GM12878 (cell line): ENCODE data around the gene MPPED1. TPM values are rescaled to one million over a fixed set of nuclear protein-coding genes. Genes with fewer than 3 reads are reported as not detected.

Experiments
- ATAC-seq: fragments of 200-7000 bp; cut with Tn5 transposase; 3 replicates; pipeline ENCODE4 v1.9.1; 2020; ENCODE audit warnings: mild to moderate bottlenecking, moderate library complexity
- BruUV-seq: library from RNA; stranded (reverse); fragments of 400-500 nt; replicated peaks from 2 replicates; lab custom pipeline; 2021; lab: Mats Ljungman, UMichigan
- CTCF ChIA-PET: fragments of 300-600 bp; sonication (Branson Sonifier 250); formaldehyde crosslinking; extraction: SDS; loops from one replicate; lab custom pipeline; 2021; ENCODE audit warnings: inconsistent platforms; lab: Yijun Ruan, JAX
- POLR2A ChIA-PET: fragments of 350-600 bp; formaldehyde crosslinking; extraction: SDS; loops from one replicate; lab custom pipeline; 2021; ENCODE audit warnings: inconsistent platforms; lab: Charles Lee
- RAD21 ChIA-PET: fragments of 300-600 bp; sonication (Branson Sonifier 250); formaldehyde crosslinking; loops from one replicate; lab custom pipeline; 2023; ENCODE audit warnings: antibody characterized with exemption; ENCODE audit not compliant: unreplicated experiment; lab: Charles Lee
- SMC1A ChIA-PET: fragments of 300-600 bp; sonication (Branson Sonifier 250); formaldehyde crosslinking; loops from one replicate; lab custom pipeline; 2023; ENCODE audit not compliant: unreplicated experiment, uncharacterized antibody; lab: Charles Lee
- DNase-seq: peaks from one replicate; pipeline ENCODE4 v3.0.0-alpha.2; 2011; ENCODE audit warnings: low read depth, low spot score
- FAIRE-seq: peaks from 3 replicates; lab custom pipeline; 2011; peaks lifted over from hg19 to GRCh38; lab: Jason Lieb, UNC
- H2AFZ ChIP-seq: 2 replicates; pipeline ENCODE4 v1.6.0; 2011; ENCODE audit warnings: low read depth, low read length, control low read depth; ENCODE audit not compliant: control insufficient read depth
- H3K27ac ChIP-seq: 2 replicates; pipeline ENCODE4 v1.5.1; 2011; ENCODE audit warnings: control low read depth; ENCODE audit not compliant: control insufficient read depth, insufficient read depth
- H3K27me3 ChIP-seq, 2 experiments: replicated peaks in 1 of 2; 2 replicates each; pipeline versions ENCODE4 v1.6.0 to v1.6.1; 2011; ENCODE audit warnings: low read length in 1 of 2; ENCODE audit not compliant: control insufficient read depth in 2 of 2, insufficient read depth in 2 of 2
- H3K36me3 ChIP-seq, 2 experiments: 2 replicates each; pipeline ENCODE4 v1.5.1; 2011; ENCODE audit warnings: low read length in 1 of 2; ENCODE audit not compliant: control insufficient read depth in 2 of 2, insufficient read depth in 2 of 2
- H3K4me1 ChIP-seq: 2 replicates; pipeline ENCODE4 v1.6.1; 2011; ENCODE audit warnings: mild to moderate bottlenecking, low read length, moderate library complexity, mixed read lengths; ENCODE audit not compliant: control insufficient read depth, insufficient read depth
- H3K4me2 ChIP-seq: 2 replicates; pipeline ENCODE4 v1.6.0; 2011; ENCODE audit warnings: control low read depth; ENCODE audit not compliant: control insufficient read depth, insufficient read depth
- H3K4me3 ChIP-seq: fragments of 200-600 bp; sonication (generic); 2 replicates; pipeline ENCODE4 v1.5.1; 2016
- H3K79me2 ChIP-seq: 2 replicates; pipeline ENCODE4 v1.6.0; 2011; ENCODE audit warnings: low read length; ENCODE audit not compliant: control insufficient read depth, insufficient read depth
- H3K9ac ChIP-seq: 2 replicates; pipeline ENCODE4 v1.8.0; 2011; ENCODE audit warnings: low read length, control low read depth, mixed read lengths; ENCODE audit not compliant: control insufficient read depth, insufficient read depth
- H3K9me3 ChIP-seq: replicated peaks from 3 replicates; pipeline ENCODE4 v1.5.1; 2011; ENCODE audit warnings: mild to moderate bottlenecking, low read length; ENCODE audit not compliant: control insufficient read depth, insufficient read depth
- H4K20me1 ChIP-seq: 2 replicates; pipeline ENCODE4 v1.6.0; 2011; ENCODE audit not compliant: control insufficient read depth, insufficient read depth
- CBX5 ChIP-seq: sonication (generic); IDR thresholded peaks from 2 replicates; pipeline ENCODE4 v1.6.1; 2016; ENCODE audit warnings: low read depth, moderate library complexity, mild to moderate bottlenecking, inconsistent platforms
- SUPT20H ChIP-seq: IDR thresholded peaks from 2 replicates; pipeline ENCODE4 v1.6.1; 2011; ENCODE audit warnings: low read depth, mild to moderate bottlenecking, low read length, moderate library complexity, borderline replicate concordance; ENCODE audit not compliant: control insufficient read depth
- TCF12 ChIP-seq: IDR thresholded peaks from 2 replicates; pipeline ENCODE4 v1.6.1; 2011; ENCODE audit warnings: low read depth, mild to moderate bottlenecking, low read length
- TCF3 ChIP-seq: IDR thresholded peaks from 2 replicates; pipeline ENCODE4 v1.6.1; 2012; ENCODE audit warnings: low read depth, mild to moderate bottlenecking, low read length, borderline replicate concordance; ENCODE audit not compliant: insufficient read depth
- WGBS: methylation state at CpG from one replicate; pipeline ENCODE4 v1.1.6; 2016; ENCODE audit warnings: low lambda C conversion rate; ENCODE audit not compliant: insufficient replicate concordance, insufficient coverage; ENCODE audit errors: missing lambda C conversion rate; 5-methylcytosine and 5-hydroxymethylcytosine counted together
- in situ Hi-C: fragments of 300-500 bp; cut with MboI; formaldehyde crosslinking; loops from 9 replicates; pipeline ENCODE4 v1.14.3; 2018; ENCODE audit warnings: mixed read lengths
- intact Hi-C: fragments of 100-400 bp; cut with micrococcal nuclease; formaldehyde crosslinking; loops from one replicate; pipeline ENCODE4 v1.14.2; 2022; ENCODE audit not compliant: unreplicated experiment
- polyA plus RNA-seq, 11 experiments: library from polyadenylated mRNA; depleted of rRNA in 4 of 11; unstranded in 6 of 11; stranded (reverse) in 5 of 11; fragments of >200 nt; fragmentation: Nextera tagmentation in 4 of 11; fragmentation: Illumina TruSeq in 1 of 11; extraction: Ambion mirVana in 4 of 11; extraction: Trizol in 1 of 11; gene quantifications; 1 replicate in 1 of 11; 2 replicates in 10 of 11; pipeline versions ENCODE4 v1.2.1 to v1.2.3, GENCODE V29; 2011 to 2016; ENCODE audit warnings: inconsistent platforms in 2 of 11, missing spikeins in 2 of 11, low read depth in 1 of 11
- total RNA-seq, 4 experiments: library from RNA; depleted of rRNA in 3 of 4; stranded (reverse); fragments of >200 nt in 3 of 4; fragmentation: Illumina TruSeq in 1 of 4; extraction: Trizol in 1 of 4; gene quantifications; 2 replicates each; pipeline versions ENCODE4 v1.2.1 to v1.2.3, GENCODE V29; 2013 to 2021
- TF ChIP-seq, protein P1 (sequence below): IDR thresholded peaks from 2 replicates; pipeline ENCODE4 v1.6.1; 2011; ENCODE audit warnings: mild to moderate bottlenecking, low read depth, low read length, moderate library complexity; ENCODE audit not compliant: insufficient replicate concordance
- TF ChIP-seq, protein P2 (sequence below): fragments of 450-650 bp; IDR thresholded peaks from 2 replicates; pipeline ENCODE4 v1.6.1; 2017; ENCODE audit warnings: mild to moderate bottlenecking

Gene MPPED1
- total and polyA plus RNA-seq, 10 of the 15 experiments (the other 5 are each of a cell fraction or from before 2014, with no cell fraction given), result 0.11 TPM; not detected in 9

GRCh38 chr22:43381693-43382092 is 30.1 kb upstream of the MPPED1 start:
- H2AFZ ChIP-seq, result no peak overlapping the region
- peaks cover 0 to 1% of the 10 kb centered on the region in 2 experiments; a peak in 2 of 4 replicates for H3K27me3 ChIP-seq
- DNase-seq (no peak), FAIRE-seq (peak; percentile 80)
- no peaks in the 10 kb centered on the region for H3K36me3 ChIP-seq
- H3K4me1 ChIP-seq, result peaks cover 24% of the 10 kb centered on the region
- no peak overlapping the region for H3K4me3 ChIP-seq
- H3K4me2 ChIP-seq, result peak overlapping the region; percentile 28
- intact Hi-C loops, result no loop called here
- ChIA-PET POLR2A (no interaction called here), CTCF (interaction anchor here (1.6 to 8.7 kb wide), 2 partner anchors 13 to 106 kb away, joined by 3 to 72 read pairs; no protein-coding TSS in a partner anchor)
- no peak overlapping the region for H3K9ac ChIP-seq
- TF ChIP-seq CBX5 (no peak), TCF3 (0 out of 2 replicates have a peak, but pooled peaks have one; percentile 59), TCF12 (0 out of 2 replicates have a peak, but pooled peaks have one; percentile 24), SUPT20H (no peak)
- TF ChIP-seq, protein P1, sequence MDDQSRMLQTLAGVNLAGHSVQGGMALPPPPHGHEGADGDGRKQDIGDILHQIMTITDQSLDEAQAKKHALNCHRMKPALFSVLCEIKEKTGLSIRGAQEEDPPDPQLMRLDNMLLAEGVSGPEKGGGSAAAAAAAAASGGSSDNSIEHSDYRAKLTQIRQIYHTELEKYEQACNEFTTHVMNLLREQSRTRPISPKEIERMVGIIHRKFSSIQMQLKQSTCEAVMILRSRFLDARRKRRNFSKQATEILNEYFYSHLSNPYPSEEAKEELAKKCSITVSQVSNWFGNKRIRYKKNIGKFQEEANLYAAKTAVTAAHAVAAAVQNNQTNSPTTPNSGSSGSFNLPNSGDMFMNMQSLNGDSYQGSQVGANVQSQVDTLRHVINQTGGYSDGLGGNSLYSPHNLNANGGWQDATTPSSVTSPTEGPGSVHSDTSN, result no peak
- TF ChIP-seq, protein P2, sequence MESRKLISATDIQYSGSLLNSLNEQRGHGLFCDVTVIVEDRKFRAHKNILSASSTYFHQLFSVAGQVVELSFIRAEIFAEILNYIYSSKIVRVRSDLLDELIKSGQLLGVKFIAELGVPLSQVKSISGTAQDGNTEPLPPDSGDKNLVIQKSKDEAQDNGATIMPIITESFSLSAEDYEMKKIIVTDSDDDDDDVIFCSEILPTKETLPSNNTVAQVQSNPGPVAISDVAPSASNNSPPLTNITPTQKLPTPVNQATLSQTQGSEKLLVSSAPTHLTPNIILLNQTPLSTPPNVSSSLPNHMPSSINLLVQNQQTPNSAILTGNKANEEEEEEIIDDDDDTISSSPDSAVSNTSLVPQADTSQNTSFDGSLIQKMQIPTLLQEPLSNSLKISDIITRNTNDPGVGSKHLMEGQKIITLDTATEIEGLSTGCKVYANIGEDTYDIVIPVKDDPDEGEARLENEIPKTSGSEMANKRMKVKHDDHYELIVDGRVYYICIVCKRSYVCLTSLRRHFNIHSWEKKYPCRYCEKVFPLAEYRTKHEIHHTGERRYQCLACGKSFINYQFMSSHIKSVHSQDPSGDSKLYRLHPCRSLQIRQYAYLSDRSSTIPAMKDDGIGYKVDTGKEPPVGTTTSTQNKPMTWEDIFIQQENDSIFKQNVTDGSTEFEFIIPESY, result no peak
- TF ChIP-seq, all 136 proteins: peak for 2
- no peaks in the 10 kb centered on the region for H3K9me3 ChIP-seq
- ChIA-PET RAD21 (interaction anchor here (0.7 to 2.8 kb wide), 2 partner anchors 108 to 109 kb away, joined by 3 to 10 read pairs; no protein-coding TSS in a partner anchor), SMC1A (interaction anchor here (1.2 to 2.6 kb wide), 2 partner anchors 108 to 112 kb away, joined by 3 to 9 read pairs; no protein-coding TSS in a partner anchor)
- no peaks in the 10 kb centered on the region for H3K79me2 ChIP-seq
- in situ Hi-C loops, result loop anchor here (5.0 kb wide), 2 partner anchors 104 to 149 kb away; no protein-coding TSS in a partner anchor
- WGBS, result 14% methylated on average over 6 of the region's 6 CpGs
- H3K27ac ChIP-seq, result no peak overlapping the region
- H4K20me1 ChIP-seq, result no peaks in the 10 kb centered on the region
- ATAC-seq, result no peak
- no TSS peak for BruUV-seq
